Measurements from ENCODE around the gene EIF5AL1.

DNA sequence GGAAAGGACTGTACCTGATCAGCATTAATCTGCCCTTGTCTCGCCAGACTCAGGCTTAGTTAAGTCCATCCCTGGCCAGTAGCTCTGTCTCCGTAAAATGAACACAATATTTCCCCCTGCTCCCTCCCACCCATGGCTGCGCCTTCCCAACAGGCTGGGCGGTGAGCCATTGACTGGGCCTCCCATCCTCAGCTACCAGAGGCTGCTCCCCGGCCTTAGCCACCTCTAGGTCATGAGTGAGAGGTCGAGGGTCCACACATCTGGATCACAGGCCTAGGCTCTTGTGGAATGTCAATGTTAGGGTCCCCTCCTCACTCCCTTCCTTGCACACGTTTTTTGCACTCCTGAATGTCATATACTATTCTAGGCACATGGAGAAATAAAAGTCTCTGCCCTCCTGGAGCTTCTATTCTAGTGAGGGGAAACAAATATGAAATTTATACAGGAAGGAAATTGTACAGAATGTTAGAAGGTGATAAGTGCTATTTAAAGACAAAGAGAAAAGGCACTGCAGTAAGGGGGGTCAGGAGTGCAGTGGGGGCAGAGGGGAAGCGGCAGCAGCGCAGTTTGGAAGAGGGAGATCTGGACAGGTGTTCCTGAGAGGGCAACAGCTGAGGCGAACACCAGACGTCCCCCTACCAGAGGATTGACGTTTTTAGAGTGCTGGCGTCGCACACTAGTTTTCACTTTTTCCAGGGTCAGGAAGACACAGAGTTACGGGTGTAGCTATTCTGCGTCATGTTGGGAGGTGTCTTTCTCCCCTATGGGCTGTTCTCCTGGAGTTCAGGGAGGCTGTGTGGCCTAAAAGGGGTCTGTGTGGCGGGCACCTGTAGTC, 17.2 kb upstream of the EIF5AL1 start:
- TF ChIP-seq YY1 (IDR thresholded peaks at IDR 0.05; ENCODE audit: insufficient read depth, insufficient read length), result no peak
- no peak for TF ChIP-seq ZNF274 (IDR thresholded peaks at IDR 0.05; ENCODE audit: low read depth, low read length)
- no peak for TF ChIP-seq SUZ12 (IDR thresholded peaks at IDR 0.05; ENCODE audit: extremely low read depth, insufficient read depth, insufficient read length)

Data from NT2/D1 (cell line).